HFFc6 (cell line): ENCODE results near the gene CHRNA4. TPM values are rescaled to one million over a fixed set of nuclear protein-coding genes. Genes with fewer than 3 reads are reported as not detected.

ENCODE experiments used
- DNase-seq: peaks from one replicate; pipeline ENCODE4 v3.0.0-alpha.2; 2018
- H3K27ac Mint-ChIP-seq: 2 replicates; pipeline ENCODE4 v1.8.0; 2020; ENCODE audit warnings: mild to moderate bottlenecking, mixed read lengths
- H3K27me3 Mint-ChIP-seq: 2 replicates; pipeline ENCODE4 v1.8.0; 2021; ENCODE audit warnings: mild to moderate bottlenecking, moderate library complexity, mixed read lengths; ENCODE audit not compliant: insufficient read depth
- H3K36me3 Mint-ChIP-seq: 2 replicates; pipeline ENCODE4 v1.8.0; 2021; ENCODE audit warnings: low read depth, mixed read lengths
- H3K4me1 Mint-ChIP-seq: 2 replicates; pipeline ENCODE4 v1.8.0; 2020; ENCODE audit warnings: low read depth, mixed read lengths
- H3K4me3 Mint-ChIP-seq: 2 replicates; pipeline ENCODE4 v1.8.0; 2020; ENCODE audit warnings: mild to moderate bottlenecking, moderate library complexity, mixed read lengths
- H3K9me3 Mint-ChIP-seq: 2 replicates; pipeline ENCODE4 v1.8.0; 2020; ENCODE audit warnings: mild to moderate bottlenecking, mixed read lengths
- total RNA-seq, 6 experiments: library from RNA; stranded (reverse); fragmentation: NEBNext Ultra II Directional; extraction: Animal tissue kit (Norgen Biotek cat#: 25700); gene quantifications; 2 replicates in 1 of 6; 3 replicates in 5 of 6; pipeline ENCODE4 v1.2.3, GENCODE V29; 2021
- TF ChIP-seq, protein P1 (sequence below): fragments of 200-600 bp; sonication (generic); IDR thresholded peaks from 2 replicates; pipeline ENCODE4 v1.5.0; 2021; ENCODE audit warnings: antibody characterized with exemption, mild to moderate bottlenecking

Gene CHRNA4
- total RNA-seq, 6 experiments from 2014 or later, result not detected

DNA sequence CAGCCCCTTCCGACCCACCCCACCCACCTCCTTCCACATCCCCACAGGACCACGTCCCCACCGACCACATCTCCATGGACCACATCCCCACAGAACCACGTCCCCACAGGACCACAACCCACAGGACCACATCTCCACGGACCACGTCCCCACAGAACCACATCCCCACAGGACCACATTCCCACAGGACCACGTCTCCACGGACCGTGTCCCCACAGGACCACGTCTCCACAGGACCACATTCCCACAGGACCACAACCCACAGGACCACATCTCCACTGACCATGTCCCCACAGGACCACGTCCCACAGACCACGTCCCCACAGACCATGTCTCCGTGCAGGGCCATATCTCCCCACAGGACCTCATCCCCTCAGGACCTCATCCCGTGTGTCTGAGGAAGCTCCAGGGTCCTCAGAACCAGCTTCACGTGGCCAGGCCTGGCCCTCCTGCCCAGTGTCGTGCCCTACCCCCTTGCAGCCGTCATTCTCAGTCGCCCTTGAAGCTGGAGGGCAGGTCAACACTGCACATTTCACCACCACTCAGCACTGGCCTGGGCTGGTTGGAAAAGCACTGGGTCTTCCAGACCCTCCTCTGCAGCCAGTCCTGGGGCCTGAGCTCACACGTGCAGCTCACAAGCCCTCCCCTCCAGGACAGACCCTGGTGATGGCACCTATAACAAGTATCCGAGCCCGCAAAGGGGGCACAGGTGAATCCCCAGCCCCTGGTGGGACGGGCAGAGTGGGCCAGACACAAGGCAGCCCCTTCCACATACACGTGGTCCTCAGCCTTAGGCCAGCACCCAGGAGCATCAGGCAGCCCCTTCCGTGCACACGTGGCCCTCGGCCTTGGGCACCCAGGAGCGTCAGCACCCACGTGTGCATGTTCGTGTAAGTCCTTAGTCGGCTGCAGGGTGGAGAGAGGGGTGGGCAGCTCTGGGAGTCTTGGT is 3.9 kb downstream of the CHRNA4 start:
- DNase-seq, result no peak
- peaks cover 4% of the 10 kb centered on the region for H3K9me3 Mint-ChIP-seq
- H3K36me3 Mint-ChIP-seq, result no peaks in the 10 kb centered on the region
- H3K27me3 Mint-ChIP-seq, result peaks cover 17% of the 10 kb centered on the region
- no peak overlapping the region for H3K27ac Mint-ChIP-seq
- TF ChIP-seq, protein P1, sequence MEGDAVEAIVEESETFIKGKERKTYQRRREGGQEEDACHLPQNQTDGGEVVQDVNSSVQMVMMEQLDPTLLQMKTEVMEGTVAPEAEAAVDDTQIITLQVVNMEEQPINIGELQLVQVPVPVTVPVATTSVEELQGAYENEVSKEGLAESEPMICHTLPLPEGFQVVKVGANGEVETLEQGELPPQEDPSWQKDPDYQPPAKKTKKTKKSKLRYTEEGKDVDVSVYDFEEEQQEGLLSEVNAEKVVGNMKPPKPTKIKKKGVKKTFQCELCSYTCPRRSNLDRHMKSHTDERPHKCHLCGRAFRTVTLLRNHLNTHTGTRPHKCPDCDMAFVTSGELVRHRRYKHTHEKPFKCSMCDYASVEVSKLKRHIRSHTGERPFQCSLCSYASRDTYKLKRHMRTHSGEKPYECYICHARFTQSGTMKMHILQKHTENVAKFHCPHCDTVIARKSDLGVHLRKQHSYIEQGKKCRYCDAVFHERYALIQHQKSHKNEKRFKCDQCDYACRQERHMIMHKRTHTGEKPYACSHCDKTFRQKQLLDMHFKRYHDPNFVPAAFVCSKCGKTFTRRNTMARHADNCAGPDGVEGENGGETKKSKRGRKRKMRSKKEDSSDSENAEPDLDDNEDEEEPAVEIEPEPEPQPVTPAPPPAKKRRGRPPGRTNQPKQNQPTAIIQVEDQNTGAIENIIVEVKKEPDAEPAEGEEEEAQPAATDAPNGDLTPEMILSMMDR, result no peak
- no peak overlapping the region for H3K4me3 Mint-ChIP-seq
- no peaks in the 10 kb centered on the region for H3K4me1 Mint-ChIP-seq

DNA sequence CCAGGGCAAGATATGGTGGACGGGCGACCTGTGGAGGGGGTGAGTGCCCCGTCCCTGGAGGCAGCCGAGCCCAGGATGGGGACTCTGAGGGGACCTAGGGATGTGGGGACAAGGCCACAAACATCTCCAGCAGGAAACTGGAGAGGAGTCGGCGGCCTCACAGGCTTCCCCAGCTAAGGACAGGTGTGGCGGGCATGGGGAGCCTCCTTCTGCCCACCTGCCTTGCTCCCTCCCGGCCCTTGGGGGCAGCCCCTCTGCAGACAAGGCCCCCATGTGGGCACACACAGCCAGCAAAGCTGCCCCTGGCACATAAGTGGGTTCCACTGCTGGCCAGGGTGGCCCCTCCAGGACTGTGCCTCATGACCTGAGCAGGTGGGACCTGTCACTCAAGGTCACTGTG is 4.6 kb downstream of the CHRNA4 start:
- TF ChIP-seq, protein P1, result no peak
- H3K9me3 Mint-ChIP-seq, result peaks cover 6% of the 10 kb centered on the region
- H3K4me1 Mint-ChIP-seq, result no peaks in the 10 kb centered on the region
- no peak overlapping the region for H3K4me3 Mint-ChIP-seq
- no peak for DNase-seq
- no peaks in the 10 kb centered on the region for H3K36me3 Mint-ChIP-seq
- no peak overlapping the region for H3K27ac Mint-ChIP-seq
- peaks cover 17% of the 10 kb centered on the region for H3K27me3 Mint-ChIP-seq

DNA sequence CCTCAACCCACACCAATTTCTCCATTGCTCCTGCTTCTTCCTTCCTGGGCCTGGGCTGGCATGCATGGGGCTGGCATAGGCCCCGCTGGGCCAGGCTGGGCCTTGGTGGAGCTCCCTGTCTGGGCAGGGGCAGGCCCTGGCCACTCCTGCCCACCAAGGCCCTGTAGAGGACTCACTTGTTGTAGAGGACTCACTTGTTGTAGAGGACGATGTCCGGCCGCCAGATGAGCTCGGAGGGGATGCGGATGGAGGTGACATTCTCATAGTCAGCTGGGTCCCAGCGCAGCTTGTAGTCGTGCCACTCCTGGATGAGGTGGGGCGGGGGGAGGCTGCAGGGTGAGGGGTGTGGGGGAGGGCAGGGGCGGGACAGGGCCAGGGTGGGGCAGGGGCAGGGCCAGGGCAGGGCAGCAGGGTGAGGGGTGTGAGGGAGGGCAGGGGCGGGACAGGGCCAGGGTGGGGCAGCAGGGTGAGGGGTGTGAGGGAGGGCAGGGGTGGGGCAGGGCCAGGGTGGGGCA is 5.3 kb downstream of the CHRNA4 start:
- no peak for DNase-seq
- Mint-ChIP-seq H3K27me3 (peaks cover 17% of the 10 kb centered on the region), H3K9me3 (peaks cover 11% of the 10 kb centered on the region), H3K27ac (no peak overlapping the region), H3K4me1 (no peaks in the 10 kb centered on the region), H3K36me3 (no peaks in the 10 kb centered on the region), H3K4me3 (no peak overlapping the region)
- TF ChIP-seq, protein P1, result no peak

DNA sequence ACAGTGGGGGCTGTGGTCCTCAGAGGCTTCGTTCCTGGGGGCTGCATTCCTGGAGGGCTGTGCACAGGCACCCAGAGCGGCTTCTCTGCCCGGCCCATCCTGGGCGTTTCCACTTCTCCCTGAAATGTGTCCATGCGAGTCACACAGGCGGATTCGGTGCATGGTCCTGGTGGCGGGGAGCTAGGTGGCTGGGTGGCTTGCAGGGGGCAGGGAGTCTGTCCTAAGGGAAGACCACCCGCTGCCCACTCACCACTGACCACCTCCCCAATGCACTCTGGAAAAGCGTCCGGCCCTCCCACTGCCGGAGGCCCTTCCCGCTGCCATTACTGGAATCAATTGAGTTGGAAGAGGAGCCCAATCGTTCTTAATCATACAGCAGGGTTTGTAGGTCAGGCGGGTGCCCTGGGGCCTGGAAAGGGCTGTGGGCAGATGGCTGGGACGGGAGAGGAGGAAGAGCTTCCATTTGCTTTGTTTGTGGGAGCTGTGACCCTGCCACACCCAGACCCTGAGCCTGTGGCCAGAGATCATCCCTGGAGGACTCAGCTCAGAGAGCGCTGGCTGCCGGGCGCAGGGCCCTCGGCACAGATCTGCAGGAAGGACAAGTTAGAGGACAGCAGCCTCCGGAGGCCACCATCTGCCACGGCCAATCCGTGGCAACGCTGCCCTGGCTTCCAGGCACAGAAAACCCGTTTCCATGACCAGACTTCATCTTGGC is 6.4 kb downstream of the CHRNA4 start:
- Mint-ChIP-seq H3K4me1 (no peaks in the 10 kb centered on the region), H3K36me3 (peaks cover 7% of the 10 kb centered on the region), H3K27ac (no peak overlapping the region), H3K9me3 (peaks cover 19% of the 10 kb centered on the region), H3K4me3 (no peak overlapping the region), H3K27me3 (peaks cover 15% of the 10 kb centered on the region; the same call in 1 of the 2 replicates)
- no peak for DNase-seq
- TF ChIP-seq, protein P1, result no peak

DNA sequence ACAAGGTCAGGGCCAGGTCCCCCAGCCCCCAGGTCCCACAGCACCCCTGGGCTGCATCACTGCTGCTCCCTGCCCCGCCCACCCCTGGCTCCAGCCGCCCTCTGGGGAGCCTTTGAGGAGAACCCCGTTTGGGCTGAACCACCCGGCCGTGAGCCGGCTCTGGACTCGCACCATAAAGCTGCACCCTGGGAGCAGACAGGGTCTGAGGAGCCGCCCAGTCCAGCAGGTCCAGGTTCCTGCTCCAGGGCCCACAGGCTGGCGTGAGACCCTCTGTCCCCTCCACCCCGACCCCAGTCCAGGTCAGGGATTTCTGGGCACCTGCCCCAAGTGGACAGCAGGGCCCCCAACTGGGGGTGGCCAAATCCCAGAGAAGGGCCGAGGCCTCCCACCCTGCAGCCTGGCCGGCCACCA is 8.3 kb downstream of the CHRNA4 start:
- TF ChIP-seq, protein P1, result no peak
- DNase-seq, result no peak
- no peaks in the 10 kb centered on the region for H3K4me1 Mint-ChIP-seq
- H3K36me3 Mint-ChIP-seq, result peaks cover 7% of the 10 kb centered on the region
- peaks cover 10% of the 10 kb centered on the region; the same call in 1 of the 2 replicates for H3K27me3 Mint-ChIP-seq
- H3K4me3 Mint-ChIP-seq, result no peak overlapping the region
- H3K9me3 Mint-ChIP-seq, result peaks cover 19% of the 10 kb centered on the region
- no peak overlapping the region for H3K27ac Mint-ChIP-seq
